ENCODE data around the gene NR3C2. TPM values are rescaled to one million over a fixed set of nuclear protein-coding genes. Genes with fewer than 3 reads are reported as not detected.

NR3C2 gene
- total RNA-seq, 1 donor from 2014 or later, result 42.3 TPM

DNA sequence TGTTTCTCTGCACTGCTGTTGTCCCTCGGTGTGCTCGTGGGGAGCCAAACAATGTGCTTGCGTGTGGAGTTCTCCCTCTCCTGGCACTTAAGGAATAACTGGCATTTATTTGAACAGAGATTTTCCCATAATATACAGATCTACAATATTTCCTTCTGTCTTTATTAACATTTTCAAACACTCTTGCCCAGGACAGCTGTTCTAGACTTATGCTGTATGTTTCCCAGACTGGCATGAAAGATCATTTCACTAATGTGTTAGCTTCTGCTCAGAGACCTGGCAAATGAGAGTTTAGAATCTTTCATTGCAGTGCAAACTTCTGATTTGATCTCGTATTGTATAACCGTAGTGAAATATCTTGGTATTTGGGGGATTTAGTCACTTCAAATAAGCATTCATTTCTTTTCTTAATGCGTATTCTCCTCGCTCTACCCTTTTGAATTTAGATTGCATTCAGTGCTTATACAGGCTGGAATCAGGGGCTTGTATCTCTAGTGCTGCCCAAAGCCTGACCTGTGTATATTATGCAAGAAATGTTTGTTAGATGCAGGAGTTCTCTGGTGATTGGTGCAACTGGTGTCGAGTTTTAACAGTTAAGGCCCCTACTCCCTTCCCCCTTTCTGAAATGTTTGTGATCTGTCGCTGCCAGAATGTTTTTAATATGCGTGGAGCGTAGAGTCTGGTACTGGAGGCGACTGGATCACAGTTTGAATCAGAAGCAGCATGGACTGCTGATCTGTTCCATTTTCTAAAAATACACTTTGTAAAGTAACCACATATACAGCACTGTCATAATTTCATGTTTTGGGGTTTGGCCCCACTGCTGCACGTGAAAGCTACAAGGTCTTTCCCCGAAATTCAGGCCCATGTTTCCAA, 384.0 kb downstream of the NR3C2 start:
- Histone ChIP-seq H3K4me1 (peaks cover 0 to 11% of the 10 kb centered on the region in 2 donors), H3K9me3 (no peaks in the 10 kb centered on the region), H3K36me3 (peaks cover 6 to 9% of the 10 kb centered on the region in 2 donors), H3K4me3 (no peak overlapping the region), H3K27me3 (no peaks in the 10 kb centered on the region), H3K27ac (no peak overlapping the region)
- intact Hi-C loops (cut with DNase I), result no loop called here
- TF ChIP-seq, protein P1, sequence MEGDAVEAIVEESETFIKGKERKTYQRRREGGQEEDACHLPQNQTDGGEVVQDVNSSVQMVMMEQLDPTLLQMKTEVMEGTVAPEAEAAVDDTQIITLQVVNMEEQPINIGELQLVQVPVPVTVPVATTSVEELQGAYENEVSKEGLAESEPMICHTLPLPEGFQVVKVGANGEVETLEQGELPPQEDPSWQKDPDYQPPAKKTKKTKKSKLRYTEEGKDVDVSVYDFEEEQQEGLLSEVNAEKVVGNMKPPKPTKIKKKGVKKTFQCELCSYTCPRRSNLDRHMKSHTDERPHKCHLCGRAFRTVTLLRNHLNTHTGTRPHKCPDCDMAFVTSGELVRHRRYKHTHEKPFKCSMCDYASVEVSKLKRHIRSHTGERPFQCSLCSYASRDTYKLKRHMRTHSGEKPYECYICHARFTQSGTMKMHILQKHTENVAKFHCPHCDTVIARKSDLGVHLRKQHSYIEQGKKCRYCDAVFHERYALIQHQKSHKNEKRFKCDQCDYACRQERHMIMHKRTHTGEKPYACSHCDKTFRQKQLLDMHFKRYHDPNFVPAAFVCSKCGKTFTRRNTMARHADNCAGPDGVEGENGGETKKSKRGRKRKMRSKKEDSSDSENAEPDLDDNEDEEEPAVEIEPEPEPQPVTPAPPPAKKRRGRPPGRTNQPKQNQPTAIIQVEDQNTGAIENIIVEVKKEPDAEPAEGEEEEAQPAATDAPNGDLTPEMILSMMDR (IDR thresholded peaks at IDR 0.05), result no peak
- no peak for DNase-seq (ENCODE audit: low spot score in 2 of 2)

DNA sequence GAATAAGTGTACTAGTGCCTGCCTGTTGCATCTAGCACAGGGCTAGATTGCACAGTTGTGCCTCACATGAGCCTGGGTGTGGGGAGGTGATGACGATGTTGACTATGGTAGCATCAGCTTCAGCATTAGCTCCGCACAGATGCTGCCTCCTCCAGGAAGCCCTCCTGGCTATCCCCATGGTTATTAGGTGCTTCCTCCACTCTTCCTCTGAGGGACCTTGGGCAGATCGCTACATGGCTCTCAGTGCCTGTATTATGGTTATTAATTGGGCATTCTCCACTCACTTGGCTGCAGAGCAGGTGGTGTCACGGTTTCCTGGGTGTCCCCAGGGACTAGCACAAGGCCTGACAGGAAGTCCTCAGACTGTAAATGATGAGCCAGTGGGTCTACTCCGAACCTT, 384.7 kb downstream of the NR3C2 start:
- no peak for DNase-seq (ENCODE audit: low spot score in 2 of 2)
- no peak overlapping the region for H3K27ac ChIP-seq
- H3K4me3 ChIP-seq, result no peak overlapping the region
- H3K36me3 ChIP-seq, result peaks cover 0 to 6% of the 10 kb centered on the region in 2 donors
- H3K4me1 ChIP-seq, result peaks cover 0 to 11% of the 10 kb centered on the region in 2 donors
- intact Hi-C loops (cut with DNase I), result no loop called here
- no peaks in the 10 kb centered on the region for H3K27me3 ChIP-seq
- TF ChIP-seq, protein P1 (IDR thresholded peaks at IDR 0.05), result no peak
- no peaks in the 10 kb centered on the region for H3K9me3 ChIP-seq

DNA sequence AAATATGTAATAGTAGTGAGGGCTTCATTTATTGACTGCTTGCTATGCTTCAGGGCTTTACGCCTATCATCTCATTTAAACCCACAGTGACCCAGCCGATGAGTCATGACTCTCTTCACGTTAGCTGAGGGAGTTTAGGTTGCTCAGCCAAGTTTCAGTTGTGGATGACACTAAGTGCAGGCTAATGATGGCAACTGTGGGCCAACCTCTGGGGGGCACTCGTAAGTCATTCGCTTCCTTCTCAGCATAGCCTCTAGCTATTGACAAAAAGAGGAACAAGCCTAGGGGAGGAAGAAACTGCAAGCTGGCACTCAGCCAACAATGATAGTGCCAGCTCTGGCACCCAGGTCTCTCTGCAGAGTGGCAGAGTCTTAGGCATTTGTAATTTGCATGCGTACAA, 385.3 kb downstream of the NR3C2 start:
- Histone ChIP-seq H3K4me1 (peaks cover 0 to 11% of the 10 kb centered on the region in 2 donors), H3K9me3 (no peaks in the 10 kb centered on the region), H3K4me3 (no peak overlapping the region), H3K36me3 (peaks cover 0 to 6% of the 10 kb centered on the region in 2 donors), H3K27me3 (no peaks in the 10 kb centered on the region), H3K27ac (no peak overlapping the region)
- intact Hi-C loops (cut with DNase I), result no loop called here
- TF ChIP-seq, protein P1 (IDR thresholded peaks at IDR 0.05), result peak in 1 of 3 experiments; percentile 13
- DNase-seq (ENCODE audit: low spot score in 2 of 2), result peak; percentile 31 to 78

DNA sequence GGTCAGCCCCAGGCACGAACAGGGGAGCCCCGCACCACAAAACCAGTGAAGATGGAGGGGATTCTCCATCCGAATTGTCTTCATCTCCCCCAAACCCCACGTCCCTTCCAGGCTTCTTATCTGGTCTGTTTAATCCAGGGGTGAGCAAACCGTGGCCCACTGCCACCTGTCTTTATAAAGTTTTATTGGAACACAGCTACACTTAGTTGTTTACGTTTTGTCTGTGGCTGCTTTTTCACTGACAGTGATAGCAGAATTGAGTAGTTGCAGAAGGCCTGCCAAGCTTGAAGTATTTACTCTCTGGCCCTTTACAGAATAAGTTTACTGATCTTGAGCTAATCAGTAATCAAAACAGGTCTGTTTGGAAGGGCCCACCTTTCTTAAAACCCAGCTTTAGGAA, 386.4 kb downstream of the NR3C2 start:
- intact Hi-C loops (cut with DNase I), result no loop called here
- H3K4me1 ChIP-seq, result peaks cover 0 to 11% of the 10 kb centered on the region in 2 donors
- no peak overlapping the region for H3K4me3 ChIP-seq
- H3K9me3 ChIP-seq, result no peaks in the 10 kb centered on the region
- no peak for DNase-seq (ENCODE audit: low spot score in 2 of 2)
- H3K27ac ChIP-seq, result no peak overlapping the region
- TF ChIP-seq, protein P1 (IDR thresholded peaks at IDR 0.05), result no peak
- H3K36me3 ChIP-seq, result peaks cover 0 to 6% of the 10 kb centered on the region in 2 donors
- no peaks in the 10 kb centered on the region for H3K27me3 ChIP-seq

DNA sequence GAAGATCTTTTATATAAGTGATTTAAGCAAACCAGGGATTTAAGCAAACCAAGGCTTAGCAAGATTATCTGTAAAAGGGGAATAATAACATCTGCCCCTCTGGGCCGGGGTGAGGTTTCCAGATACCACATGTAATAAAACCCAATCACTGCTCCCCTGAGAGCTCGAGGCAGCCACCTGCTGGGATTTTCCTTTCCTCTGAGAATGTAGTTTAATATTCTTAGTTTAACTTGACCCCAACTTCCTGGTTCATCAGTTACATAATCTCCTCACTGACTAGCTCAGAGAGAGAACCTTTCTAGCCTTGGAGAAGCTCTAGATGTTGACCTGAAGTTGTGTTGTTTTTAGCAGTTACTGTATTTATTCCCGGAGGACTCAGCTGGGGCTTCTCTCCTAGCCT, 387.9 kb downstream of the NR3C2 start:
- Histone ChIP-seq H3K36me3 (peaks cover 0 to 6% of the 10 kb centered on the region in 2 donors), H3K9me3 (no peaks in the 10 kb centered on the region), H3K27me3 (no peaks in the 10 kb centered on the region), H3K27ac (no peak overlapping the region), H3K4me1 (peaks cover 0 to 3% of the 10 kb centered on the region in 2 donors), H3K4me3 (no peak overlapping the region)
- no peak for DNase-seq (ENCODE audit: low spot score in 2 of 2)
- intact Hi-C loops (cut with DNase I), result no loop called here
- TF ChIP-seq, protein P1 (IDR thresholded peaks at IDR 0.05), result no peak

Measured in ascending aorta (tissue), 2 donors.